ENCODE measurements around the gene SMYD4.

- TF ChIP-seq, protein P1, sequence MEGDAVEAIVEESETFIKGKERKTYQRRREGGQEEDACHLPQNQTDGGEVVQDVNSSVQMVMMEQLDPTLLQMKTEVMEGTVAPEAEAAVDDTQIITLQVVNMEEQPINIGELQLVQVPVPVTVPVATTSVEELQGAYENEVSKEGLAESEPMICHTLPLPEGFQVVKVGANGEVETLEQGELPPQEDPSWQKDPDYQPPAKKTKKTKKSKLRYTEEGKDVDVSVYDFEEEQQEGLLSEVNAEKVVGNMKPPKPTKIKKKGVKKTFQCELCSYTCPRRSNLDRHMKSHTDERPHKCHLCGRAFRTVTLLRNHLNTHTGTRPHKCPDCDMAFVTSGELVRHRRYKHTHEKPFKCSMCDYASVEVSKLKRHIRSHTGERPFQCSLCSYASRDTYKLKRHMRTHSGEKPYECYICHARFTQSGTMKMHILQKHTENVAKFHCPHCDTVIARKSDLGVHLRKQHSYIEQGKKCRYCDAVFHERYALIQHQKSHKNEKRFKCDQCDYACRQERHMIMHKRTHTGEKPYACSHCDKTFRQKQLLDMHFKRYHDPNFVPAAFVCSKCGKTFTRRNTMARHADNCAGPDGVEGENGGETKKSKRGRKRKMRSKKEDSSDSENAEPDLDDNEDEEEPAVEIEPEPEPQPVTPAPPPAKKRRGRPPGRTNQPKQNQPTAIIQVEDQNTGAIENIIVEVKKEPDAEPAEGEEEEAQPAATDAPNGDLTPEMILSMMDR (IDR thresholded peaks at IDR 0.05) = no peak
- no peak for TF ChIP-seq EZH2 (IDR thresholded peaks at IDR 0.05; ENCODE audit: borderline replicate concordance, insufficient read depth, low read depth, low read length, poor library complexity, severe bottlenecking)
Observed at GRCh38 chr17:1868090-1868489, 38.4 kb upstream of the SMYD4 start.

Measured in B cell (primary cell).